Measurements from ENCODE around the gene IL1RAPL1.

DNA sequence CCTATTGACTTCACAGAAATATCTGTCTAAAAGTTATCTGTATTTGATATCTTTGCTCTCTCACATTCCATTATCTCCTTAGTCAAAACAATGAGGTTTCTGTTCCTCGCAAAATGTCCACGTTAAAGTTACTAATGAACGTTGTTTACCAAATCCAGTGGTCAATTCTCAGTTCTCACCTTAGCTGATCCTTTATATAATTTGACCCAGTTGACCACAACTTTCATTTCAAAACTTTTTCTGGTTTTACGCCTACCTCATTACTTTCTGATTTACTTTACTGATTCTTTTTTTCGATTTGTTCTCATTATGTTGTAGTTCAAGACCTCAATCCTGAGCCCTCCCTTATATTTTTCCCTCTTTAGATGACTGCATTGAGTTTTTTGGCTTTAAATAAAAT is 186.6 kb downstream of the IL1RAPL1 start:
- TF ChIP-seq POLR2A (IDR thresholded peaks at IDR 0.05): no peak
- TF ChIP-seq, protein P1, sequence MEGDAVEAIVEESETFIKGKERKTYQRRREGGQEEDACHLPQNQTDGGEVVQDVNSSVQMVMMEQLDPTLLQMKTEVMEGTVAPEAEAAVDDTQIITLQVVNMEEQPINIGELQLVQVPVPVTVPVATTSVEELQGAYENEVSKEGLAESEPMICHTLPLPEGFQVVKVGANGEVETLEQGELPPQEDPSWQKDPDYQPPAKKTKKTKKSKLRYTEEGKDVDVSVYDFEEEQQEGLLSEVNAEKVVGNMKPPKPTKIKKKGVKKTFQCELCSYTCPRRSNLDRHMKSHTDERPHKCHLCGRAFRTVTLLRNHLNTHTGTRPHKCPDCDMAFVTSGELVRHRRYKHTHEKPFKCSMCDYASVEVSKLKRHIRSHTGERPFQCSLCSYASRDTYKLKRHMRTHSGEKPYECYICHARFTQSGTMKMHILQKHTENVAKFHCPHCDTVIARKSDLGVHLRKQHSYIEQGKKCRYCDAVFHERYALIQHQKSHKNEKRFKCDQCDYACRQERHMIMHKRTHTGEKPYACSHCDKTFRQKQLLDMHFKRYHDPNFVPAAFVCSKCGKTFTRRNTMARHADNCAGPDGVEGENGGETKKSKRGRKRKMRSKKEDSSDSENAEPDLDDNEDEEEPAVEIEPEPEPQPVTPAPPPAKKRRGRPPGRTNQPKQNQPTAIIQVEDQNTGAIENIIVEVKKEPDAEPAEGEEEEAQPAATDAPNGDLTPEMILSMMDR (IDR thresholded peaks at IDR 0.05): no peak

Data from breast epithelium (tissue), 3 donors.